CD4-positive, alpha-beta memory T cell (primary cell): Measurements from ENCODE around the gene PSMB9. TPM values are rescaled to one million over a fixed set of nuclear protein-coding genes. Genes with fewer than 3 reads are reported as not detected.

Experiments
- CTCF ChIA-PET: fragments of 350-600 bp; sonication (Branson Sonifier 250); formaldehyde crosslinking; loops from one replicate; lab custom pipeline; 2021; ENCODE audit warnings: inconsistent platforms; ENCODE audit not compliant: partially characterized antibody; lab: Charles Lee
- POLR2A ChIA-PET: fragments of 350-600 bp; sonication (Branson Sonifier 250); formaldehyde crosslinking; loops from one replicate; lab custom pipeline; 2021; ENCODE audit not compliant: partially characterized antibody; lab: Charles Lee
- DNase-seq, 5 donors: peaks; one replicate each; pipeline versions ENCODE4 v3.0.0 to v3.0.0-alpha.2; 2020 to 2022; ENCODE audit warnings: mixed read lengths in 1 of 5
- H3K27ac ChIP-seq: one replicate; pipeline ENCODE4 v1.7.0; 2013; ENCODE audit warnings: low read depth, low read length
- H3K27me3 ChIP-seq: 2 replicates; pipeline ENCODE4 v1.7.0; 2013; ENCODE audit warnings: mild to moderate bottlenecking, low read length, moderate library complexity; ENCODE audit not compliant: insufficient read depth
- H3K36me3 ChIP-seq: 2 replicates; pipeline ENCODE4 v1.7.0; 2013; ENCODE audit warnings: mild to moderate bottlenecking, low read length, moderate library complexity; ENCODE audit not compliant: insufficient read depth
- H3K4me1 ChIP-seq: 2 replicates; pipeline ENCODE4 v1.7.0; 2013; ENCODE audit warnings: mild to moderate bottlenecking, low read length, moderate library complexity; ENCODE audit not compliant: insufficient read depth
- H3K4me3 ChIP-seq, 2 donors: one replicate each; pipeline ENCODE4 v1.7.0; 2013; ENCODE audit warnings: low read length in 2 of 2, mild to moderate bottlenecking in 1 of 2
- H3K9me3 ChIP-seq, 2 donors: one replicate each; pipeline ENCODE4 v1.7.0; 2013; ENCODE audit warnings: low read length in 2 of 2, control low read depth in 1 of 2; ENCODE audit not compliant: control insufficient read depth in 1 of 2
- H3K27ac Mint-ChIP-seq, 7 donors: one replicate each; pipeline ENCODE4 v1.8.0; 2020 to 2021; ENCODE audit warnings: mixed read lengths in 7 of 7, mild to moderate bottlenecking in 6 of 7, inconsistent platforms in 3 of 7, moderate library complexity in 3 of 7
- H3K27me3 Mint-ChIP-seq, 2 donors: one replicate each; pipeline ENCODE4 v1.8.0; 2020 to 2021; ENCODE audit warnings: mixed read lengths in 2 of 2
- H3K36me3 Mint-ChIP-seq, 2 donors: one replicate each; pipeline ENCODE4 v1.8.0; 2020 to 2021; ENCODE audit warnings: mixed read lengths in 2 of 2, inconsistent platforms in 1 of 2, mild to moderate bottlenecking in 1 of 2
- H3K4me1 Mint-ChIP-seq, 4 donors: one replicate each; pipeline ENCODE4 v1.8.0; 2020 to 2021; ENCODE audit warnings: mixed read lengths in 4 of 4, mild to moderate bottlenecking in 1 of 4
- H3K4me3 Mint-ChIP-seq, 8 donors: one replicate each; pipeline ENCODE4 v1.8.0; 2020 to 2021; ENCODE audit warnings: mixed read lengths in 8 of 8, mild to moderate bottlenecking in 7 of 8, moderate library complexity in 6 of 8, inconsistent platforms in 3 of 8
- H3K9me3 Mint-ChIP-seq, 8 donors: one replicate each; pipeline ENCODE4 v1.8.0; 2020 to 2021; ENCODE audit warnings: mixed read lengths in 8 of 8, mild to moderate bottlenecking in 5 of 8, inconsistent platforms in 3 of 8, moderate library complexity in 1 of 8
- intact Hi-C: fragments of 100-400 bp; cut with micrococcal nuclease; formaldehyde crosslinking; loops from one replicate; pipeline ENCODE4 v1.15.1; 2023
- polyA plus RNA-seq, 2 donors: library from polyadenylated mRNA; unstranded; fragments of 300-500 nt; fragmentation: Illumina TruSeq; gene quantifications; one replicate each; pipeline ENCODE4 v1.2.3, GENCODE V29; 2021
- total RNA-seq, 2 experiments: library from RNA; stranded (reverse); gene quantifications; one replicate each; pipeline ENCODE4 v1.2.3, GENCODE V29; 2021

Gene PSMB9
- total and polyA plus RNA-seq, 4 experiments from 2014 or later, result 141 to 763 (median 323) TPM

- Histone ChIP-seq H3K9me3 (no peaks in the 10 kb centered on the region), H3K4me1 (peaks cover 78% of the 10 kb centered on the region), H3K36me3 (peaks cover 47% of the 10 kb centered on the region), H3K27ac (peak overlapping the region; percentile 99), H3K27me3 (no peaks in the 10 kb centered on the region), H3K4me3 (peak overlapping the region; percentile 89 to 98)
- Mint-ChIP-seq H3K27me3 (no peaks in the 10 kb centered on the region), H3K9me3 (no peaks in the 10 kb centered on the region), H3K4me3 (peak overlapping the region; percentile 94 to 100 (median 97)), H3K27ac (peak overlapping the region; percentile 99 to 100 (median 99)), H3K36me3 (peaks cover 65 to 82% of the 10 kb centered on the region in 2 donors), H3K4me1 (peaks cover 54 to 98% (median 67%) of the 10 kb centered on the region in 4 donors)
- no peak for DNase-seq
- POLR2A ChIA-PET, result interaction anchor here (0.6 to 11.6 kb wide), 17 partner anchors 9 to 1489 kb away, joined by 3 to 1160 read pairs (median 12); partner anchors contain the start of genes BRD2, GPSM3, HLA-DMA and PSMB9
- intact Hi-C loops, result loop anchor here (10.0 kb wide), 1 partner anchor 1189 kb away; the partner anchor contains the start of genes APOM and BAG6
- CTCF ChIA-PET, result interaction anchor here (1.0 to 11.2 kb wide), 5 partner anchors 14 to 128 kb away, joined by 3 to 480 read pairs (median 9); partner anchors contain the start of genes HLA-DMA, PSMB9 and TAP1
These were observed 10.5 kb upstream of the PSMB9 start for GRCh38 chr6:32843331-32843978.

- peaks cover 54% of the 10 kb centered on the region for H3K36me3 ChIP-seq
- H3K4me1 ChIP-seq, result peaks cover 81% of the 10 kb centered on the region
- no peaks in the 10 kb centered on the region for H3K27me3 ChIP-seq
- H3K4me3 Mint-ChIP-seq, result peak within 1 kb of the TSS; percentile 94 to 100 (median 97)
- peak within 1 kb of the TSS; percentile 99 for H3K27ac ChIP-seq
- intact Hi-C loops, result loop anchor here (1.0 to 10.0 kb wide), 4 partner anchors 9 to 1189 kb away; partner anchors contain the start of genes APOM, BAG6 and TAP1
- DNase-seq, result peak; percentile 97 to 100 (median 98)
- no peaks in the 10 kb centered on the region for H3K9me3 ChIP-seq
- peak within 1 kb of the TSS; percentile 89 to 98 for H3K4me3 ChIP-seq
- ChIA-PET POLR2A (interaction anchor here (0.6 to 11.6 kb wide), 32 partner anchors 9 to 1490 kb away, joined by 3 to 1160 read pairs (median 8); partner anchors contain the start of genes B3GALT4, BAG6, BRD2 and DXO), CTCF (interaction anchor here (1.0 to 11.2 kb wide), 11 partner anchors 11 to 141 kb away, joined by 3 to 480 read pairs (median 4); partner anchors contain the start of genes HLA-DMA, PSMB9 and TAP1)
- peak within 1 kb of the TSS; percentile 99 to 100 (median 99) for H3K27ac Mint-ChIP-seq
- peaks cover 61 to 98% (median 72%) of the 10 kb centered on the region in 4 donors for H3K4me1 Mint-ChIP-seq
- H3K9me3 Mint-ChIP-seq, result no peaks in the 10 kb centered on the region
- H3K36me3 Mint-ChIP-seq, result peaks cover 72 to 84% of the 10 kb centered on the region in 2 donors
- H3K27me3 Mint-ChIP-seq, result no peaks in the 10 kb centered on the region
These were observed 9.8 kb upstream of the PSMB9 start, which contains the start of gene PSMB8 for GRCh38 chr6:32843979-32844838. Gene PSMB8, minus strand, starts transcription at chr6:32844047. Its CDS starts 51 bp downstream, at chr6:32843996.

GRCh38 chr6:32844839-32845383, 9.1 kb upstream of the PSMB9 start:
- Mint-ChIP-seq H3K27ac (peak overlapping the region; percentile 99 to 100 (median 99)), H3K27me3 (no peaks in the 10 kb centered on the region), H3K4me1 (peaks cover 62 to 97% (median 71%) of the 10 kb centered on the region in 4 donors), H3K4me3 (peak overlapping the region; percentile 94 to 100 (median 97)), H3K36me3 (peaks cover 76 to 89% of the 10 kb centered on the region in 2 donors), H3K9me3 (no peaks in the 10 kb centered on the region)
- Histone ChIP-seq H3K36me3 (peaks cover 58% of the 10 kb centered on the region), H3K4me3 (peak overlapping the region; percentile 89 to 98), H3K9me3 (no peaks in the 10 kb centered on the region), H3K27me3 (no peaks in the 10 kb centered on the region), H3K27ac (peak overlapping the region; percentile 99), H3K4me1 (peaks cover 79% of the 10 kb centered on the region)
- POLR2A ChIA-PET, result interaction anchor here (0.8 to 11.6 kb wide), 34 partner anchors 10 to 1264 kb away, joined by 3 to 1160 read pairs (median 8); partner anchors contain the start of genes B3GALT4, BAG6, BRD2 and DXO
- intact Hi-C loops, result loop anchor here (1.0 to 10.0 kb wide), 4 partner anchors 8 to 1190 kb away; partner anchors contain the start of genes APOM, BAG6 and TAP1
- DNase-seq, result peak in 1 of 5 donors; percentile 61
- CTCF ChIA-PET, result interaction anchor here (1.0 to 11.2 kb wide), 13 partner anchors 11 to 140 kb away, joined by 3 to 480 read pairs (median 4); partner anchors contain the start of genes HLA-DMA, PSMB9 and TAP1

GRCh38 chr6:32845384-32845884, 8.6 kb upstream of the PSMB9 start:
- H3K4me3 Mint-ChIP-seq, result peak overlapping the region; percentile 94 to 100 (median 97)
- no peaks in the 10 kb centered on the region for H3K9me3 Mint-ChIP-seq
- no peaks in the 10 kb centered on the region for H3K9me3 ChIP-seq
- peaks cover 63% of the 10 kb centered on the region for H3K36me3 ChIP-seq
- peak; percentile 43 to 76 (median 57) for DNase-seq
- CTCF ChIA-PET, result interaction anchor here (0.8 to 11.2 kb wide), 13 partner anchors 12 to 139 kb away, joined by 3 to 480 read pairs (median 4); partner anchors contain the start of genes PSMB9 and TAP1
- peaks cover 79% of the 10 kb centered on the region for H3K4me1 ChIP-seq
- H3K4me3 ChIP-seq, result peak overlapping the region; percentile 89 to 98
- no peaks in the 10 kb centered on the region for H3K27me3 ChIP-seq
- H3K4me1 Mint-ChIP-seq, result peaks cover 61 to 97% (median 71%) of the 10 kb centered on the region in 4 donors
- peak overlapping the region; percentile 99 to 100 (median 99) for H3K27ac Mint-ChIP-seq
- H3K27ac ChIP-seq, result peak overlapping the region; percentile 99
- POLR2A ChIA-PET, result interaction anchor here (0.7 to 11.6 kb wide), 31 partner anchors 8 to 1270 kb away, joined by 3 to 1160 read pairs (median 8); partner anchors contain the start of genes B3GALT4, BAG6, BRD2 and GPSM3
- H3K27me3 Mint-ChIP-seq, result no peaks in the 10 kb centered on the region
- intact Hi-C loops, result loop anchor here (2.0 to 10.0 kb wide), 2 partner anchors 49 to 1191 kb away; partner anchors contain the start of genes APOM and BAG6
- peaks cover 78 to 92% of the 10 kb centered on the region in 2 donors for H3K36me3 Mint-ChIP-seq

GRCh38 chr6:32847004-32847403, 7.0 kb upstream of the PSMB9 start:
- intact Hi-C loops, result loop anchor here (10.0 kb wide), 1 partner anchor 1192 kb away; the partner anchor contains the start of genes APOM and BAG6
- Histone ChIP-seq H3K4me1 (peaks cover 79% of the 10 kb centered on the region), H3K27ac (peak overlapping the region; percentile 99), H3K27me3 (no peaks in the 10 kb centered on the region), H3K4me3 (peak overlapping the region in 1 of 2 donors; percentile 30), H3K9me3 (no peaks in the 10 kb centered on the region), H3K36me3 (peaks cover 71% of the 10 kb centered on the region)
- H3K4me3 Mint-ChIP-seq, result peak overlapping the region; percentile 94 to 100 (median 97)
- H3K36me3 Mint-ChIP-seq, result peaks cover 79 to 92% of the 10 kb centered on the region in 2 donors
- H3K27me3 Mint-ChIP-seq, result no peaks in the 10 kb centered on the region
- peaks cover 60 to 97% (median 72%) of the 10 kb centered on the region in 4 donors for H3K4me1 Mint-ChIP-seq
- ChIA-PET POLR2A (interaction anchor here (0.8 to 11.6 kb wide), 5 partner anchors 9 to 126 kb away, joined by 3 to 1160 read pairs (median 5); partner anchors contain the start of genes BRD2, PSMB9, TAP1 and TAP2), CTCF (interaction anchor here (1.5 to 11.2 kb wide), 4 partner anchors 9 to 107 kb away, joined by 3 to 480 read pairs (median 25); partner anchors contain the start of genes PSMB9, TAP1 and TAP2)
- peak overlapping the region; percentile 73 to 100 (median 99) for H3K27ac Mint-ChIP-seq
- no peaks in the 10 kb centered on the region for H3K9me3 Mint-ChIP-seq
- DNase-seq, result no peak
